Measurements from ENCODE around the gene SRGAP2C.
"Not testable (repeated sequence)": the region's sequence is repeated elsewhere in the genome, so short reads cannot be mapped to it uniquely, and the experiment has no call there.

SRGAP2C gene

GRCh38 chr1:121316081-121316480, 131.3 kb downstream of the SRGAP2C start:
- not testable (repeated sequence) for H3K4me3 ChIP-seq (ENCODE audit: low read length); DNase-seq (ENCODE audit: low read depth)

- not testable (repeated sequence) for DNase-seq (ENCODE audit: low read depth); H3K4me3 ChIP-seq (ENCODE audit: low read length)
Measured at GRCh38 chr1:121317491-121318468, 133.0 kb downstream of the SRGAP2C start.

- not testable (repeated sequence) for DNase-seq (ENCODE audit: low read depth)
Measured at GRCh38 chr1:121318687-121319086, 133.9 kb downstream of the SRGAP2C start.

GRCh38 chr1:121321660-121322059, 136.9 kb downstream of the SRGAP2C start:
- H3K4me3 ChIP-seq (ENCODE audit: low read length); DNase-seq (ENCODE audit: low read depth): not testable (repeated sequence)

More at GRCh38 chr1:121318687-121319086, 133.9 kb downstream of the SRGAP2C start:
- H3K4me3 ChIP-seq (ENCODE audit: low read length) = not testable (repeated sequence)

GRCh38 chr1:121324726-121325125, 140.0 kb downstream of the SRGAP2C start:
- not testable (repeated sequence) for DNase-seq (ENCODE audit: low read depth); H3K4me3 ChIP-seq (ENCODE audit: low read length)

- not testable (repeated sequence) for H3K4me3 ChIP-seq (ENCODE audit: low read length)
Measured at GRCh38 chr1:121332141-121332540, 147.4 kb downstream of the SRGAP2C start.

GRCh38 chr1:121332599-121333562, 148.1 kb downstream of the SRGAP2C start:
- not testable (repeated sequence) for DNase-seq (ENCODE audit: low read depth)

More at GRCh38 chr1:121332141-121332540, 147.4 kb downstream of the SRGAP2C start:
- not testable (repeated sequence) for DNase-seq (ENCODE audit: low read depth)

GRCh38 chr1:121337958-121338357, 153.2 kb downstream of the SRGAP2C start:
- not testable (repeated sequence) for H3K4me3 ChIP-seq (ENCODE audit: low read length); DNase-seq (ENCODE audit: low read depth)

More at GRCh38 chr1:121332599-121333562, 148.1 kb downstream of the SRGAP2C start:
- not testable (repeated sequence) for H3K4me3 ChIP-seq (ENCODE audit: low read length)

GRCh38 chr1:121339611-121340010, 154.8 kb downstream of the SRGAP2C start:
- not testable (repeated sequence) for DNase-seq (ENCODE audit: low read depth); H3K4me3 ChIP-seq (ENCODE audit: low read length)

GRCh38 chr1:121343311-121343906, 158.6 kb downstream of the SRGAP2C start:
- H3K4me3 ChIP-seq (ENCODE audit: low read length) = not testable (repeated sequence)
- peak; percentile 11 for DNase-seq (ENCODE audit: low read depth)

- not testable (repeated sequence) for DNase-seq (ENCODE audit: low read depth); H3K4me3 ChIP-seq (ENCODE audit: low read length)
Measured at GRCh38 chr1:121344355-121344754, 159.6 kb downstream of the SRGAP2C start.

- H3K4me3 ChIP-seq (ENCODE audit: low read length); DNase-seq (ENCODE audit: low read depth): not testable (repeated sequence)
Measured at GRCh38 chr1:121346654-121347053, 161.9 kb downstream of the SRGAP2C start.

GRCh38 chr1:121347476-121347875, 162.7 kb downstream of the SRGAP2C start:
- not testable (repeated sequence) for DNase-seq (ENCODE audit: low read depth); H3K4me3 ChIP-seq (ENCODE audit: low read length)

GRCh38 chr1:121348115-121348514, 163.3 kb downstream of the SRGAP2C start:
- not testable (repeated sequence) for DNase-seq (ENCODE audit: low read depth); H3K4me3 ChIP-seq (ENCODE audit: low read length)

GRCh38 chr1:121349332-121349967, 164.7 kb downstream of the SRGAP2C start:
- not testable (repeated sequence) for H3K4me3 ChIP-seq (ENCODE audit: low read length); DNase-seq (ENCODE audit: low read depth)

- not testable (repeated sequence) for DNase-seq (ENCODE audit: low read depth); H3K4me3 ChIP-seq (ENCODE audit: low read length)
Measured at GRCh38 chr1:121355711-121356420, 171.1 kb downstream of the SRGAP2C start.

GRCh38 chr1:121356819-121357218, 172.0 kb downstream of the SRGAP2C start:
- not testable (repeated sequence) for H3K4me3 ChIP-seq (ENCODE audit: low read length); DNase-seq (ENCODE audit: low read depth)

- not testable (repeated sequence) for H3K4me3 ChIP-seq (ENCODE audit: low read length); DNase-seq (ENCODE audit: low read depth)
Measured at GRCh38 chr1:121360531-121360930, 175.8 kb downstream of the SRGAP2C start.

All from epithelial cell of esophagus (primary cell).